HCT116 (cell line): Measurements from ENCODE around the gene GNA12. TPM values are rescaled to one million over a fixed set of nuclear protein-coding genes. Genes with fewer than 3 reads are reported as not detected.

ENCODE experiments used
- ATAC-seq: fragments of 200-7000 bp; cut with Tn5 transposase; 2 replicates; pipeline ENCODE4 v1.9.1; 2020; ENCODE audit warnings: mild to moderate bottlenecking, moderate library complexity
- BruUV-seq: library from RNA; stranded (reverse); fragments of 400-500 nt; replicated peaks from 2 replicates; lab custom pipeline; 2021; lab: Mats Ljungman, UMichigan
- CTCF ChIA-PET: fragments of 300-600 bp; sonication (Branson Sonifier 250); formaldehyde crosslinking; loops from one replicate; lab custom pipeline; 2021; ENCODE audit warnings: antibody characterized with exemption; lab: Charles Lee
- POLR2A ChIA-PET: fragments of 300-600, 350-600 bp; sonication (Branson Sonifier 250); formaldehyde crosslinking; loops from one replicate; lab custom pipeline; 2021; ENCODE audit warnings: antibody characterized with exemption; lab: Charles Lee
- RAD21 ChIA-PET, 2 experiments: fragments of 300-600 bp; sonication (Branson Sonifier 250); formaldehyde crosslinking; loops; one replicate each; lab custom pipeline; 2023; ENCODE audit warnings: low total read pairs in 2 of 2; ENCODE audit not compliant: uncharacterized antibody in 2 of 2, unreplicated experiment in 2 of 2, low non-redundant PET in 1 of 2; lab: Charles Lee
- DNase-seq: peaks from one replicate; pipeline ENCODE4 v3.0.0-alpha.2; 2010; ENCODE audit warnings: low read depth, low spot score
- H2AFZ ChIP-seq: fragments of 200-600 bp; shearing (Covaris generic), sonication (generic); 2 replicates; pipeline ENCODE4 v1.6.1; 2017; ENCODE audit warnings: low read depth, mixed run types, mixed read lengths, antibody characterized with exemption, low read length; ENCODE audit not compliant: poor library complexity, severe bottlenecking
- H3K27ac ChIP-seq: 2 replicates; pipeline ENCODE4 v1.5.1; 2012; ENCODE audit warnings: low read depth, low read length
- H3K27me3 ChIP-seq: fragments of 200-600 bp; sonication (generic); 2 replicates; pipeline ENCODE4 v1.6.1; 2016; ENCODE audit warnings: mixed run types, low read length, mixed read lengths; ENCODE audit not compliant: insufficient read depth
- H3K36me3 ChIP-seq, 2 experiments: fragments of 200-500 bp in 1 of 2; fragments of 200-600 bp in 1 of 2; sonication (Bioruptor generic) in 1 of 2; sonication (generic) in 1 of 2; 2 replicates each; pipeline versions ENCODE4 v1.5.1 to v1.6.1; 2014 to 2016; ENCODE audit warnings: low read length in 2 of 2, inconsistent platforms in 1 of 2, mixed read lengths in 1 of 2, mixed run types in 1 of 2; ENCODE audit not compliant: insufficient read depth in 2 of 2, control insufficient read depth in 1 of 2
- H3K4me1 ChIP-seq, 2 experiments: fragments of 200-600 bp in 1 of 2; sonication (generic) in 1 of 2; 2 replicates each; pipeline versions ENCODE4 v1.5.1 to v1.6.1; 2012 to 2017; ENCODE audit warnings: low read length in 2 of 2, inconsistent platforms in 1 of 2, mild to moderate bottlenecking in 1 of 2, mixed read lengths in 1 of 2, mixed run types in 1 of 2, moderate library complexity in 1 of 2; ENCODE audit not compliant: insufficient read depth in 2 of 2, control insufficient read depth in 1 of 2
- H3K4me2 ChIP-seq: fragments of 200-600 bp; sonication (generic); 2 replicates; pipeline ENCODE4 v1.6.1; 2017; ENCODE audit warnings: mixed run types, low read length, mixed read lengths
- H3K4me3 ChIP-seq, 2 experiments: fragments of 200-600 bp in 1 of 2; sonication (generic) in 1 of 2; replicated peaks in 1 of 2; 2 replicates each; pipeline ENCODE4 v1.5.1; 2011 to 2016; ENCODE audit warnings: low read length in 2 of 2, control low read depth in 1 of 2, low read depth in 1 of 2, mild to moderate bottlenecking in 1 of 2, mixed read lengths in 1 of 2, mixed run types in 1 of 2
- H3K79me2 ChIP-seq: fragments of 200-600 bp; sonication (generic); 2 replicates; pipeline ENCODE4 v1.6.1; 2017; ENCODE audit warnings: mild to moderate bottlenecking, mixed run types, low read length, moderate library complexity, mixed read lengths; ENCODE audit not compliant: insufficient read depth
- H3K9ac ChIP-seq: fragments of 200-600 bp; sonication (generic); 2 replicates; pipeline ENCODE4 v1.6.1; 2016; ENCODE audit warnings: low read length, mixed read lengths
- H3K9me2 ChIP-seq: fragments of 200-600 bp; sonication (generic), shearing (Covaris generic); 2 replicates; pipeline ENCODE4 v1.6.1; 2017; ENCODE audit warnings: mixed run types, mild to moderate bottlenecking, moderate library complexity; ENCODE audit not compliant: insufficient read depth
- H3K9me3 ChIP-seq, 2 experiments: fragments of 200-500 bp in 1 of 2; fragments of 200-600 bp in 1 of 2; sonication (Bioruptor generic) in 1 of 2; sonication (generic) in 1 of 2; 2 replicates each; pipeline ENCODE4 v1.6.1; 2014 to 2017; ENCODE audit warnings: low read length in 2 of 2, mixed read lengths in 2 of 2, inconsistent platforms in 1 of 2, low read depth in 1 of 2, mild to moderate bottlenecking in 1 of 2, mixed run types in 1 of 2, moderate library complexity in 1 of 2; ENCODE audit not compliant: control insufficient read depth in 1 of 2, insufficient read depth in 1 of 2
- H4K20me1 ChIP-seq: fragments of 200-600 bp; sonication (generic), shearing (Covaris generic); 2 replicates; pipeline ENCODE4 v1.6.1; 2017; ENCODE audit warnings: mixed run types, mild to moderate bottlenecking, moderate library complexity; ENCODE audit not compliant: insufficient read depth
- CEBPB ChIP-seq: IDR thresholded peaks from 2 replicates; pipeline ENCODE4 v1.6.1; 2012; ENCODE audit warnings: low read depth
- ELF1 ChIP-seq: IDR thresholded peaks from 2 replicates; pipeline ENCODE4 v1.6.1; 2012; ENCODE audit warnings: low read depth, borderline replicate concordance
- EZH2 ChIP-seq: fragments of 200-600 bp; sonication (generic); IDR thresholded peaks from 2 replicates; pipeline ENCODE4 v1.6.1; 2017; ENCODE audit warnings: antibody characterized with exemption, mixed run types
- EZH2phosphoT487 ChIP-seq: fragments of 200-600 bp; IDR thresholded peaks from 2 replicates; pipeline ENCODE4 v1.6.1; 2018; ENCODE audit warnings: antibody characterized with exemption, borderline replicate concordance
- FOSL1 ChIP-seq: IDR thresholded peaks from 2 replicates; pipeline ENCODE4 v1.6.1; 2012; ENCODE audit warnings: low read depth
- SIN3A ChIP-seq: IDR thresholded peaks from 2 replicates; pipeline ENCODE4 v1.6.1; 2012; ENCODE audit warnings: low read depth
- SP1 ChIP-seq: IDR thresholded peaks from 2 replicates; pipeline ENCODE4 v1.6.1; 2012; ENCODE audit warnings: low read depth
- SRF ChIP-seq: IDR thresholded peaks from 2 replicates; pipeline ENCODE4 v1.6.1; 2012; ENCODE audit warnings: low read depth
- TCF7L2 ChIP-seq: IDR thresholded peaks from 2 replicates; pipeline ENCODE4 v1.7.0; 2011; ENCODE audit warnings: borderline replicate concordance, inconsistent platforms; ENCODE audit not compliant: insufficient read depth, insufficient read length; ENCODE audit errors: extremely low read depth
- YY1 ChIP-seq: IDR thresholded peaks from 2 replicates; pipeline ENCODE4 v1.6.1; 2011; ENCODE audit warnings: low read length, low read depth, moderate library complexity, mild to moderate bottlenecking; ENCODE audit not compliant: insufficient replicate concordance; ENCODE audit errors: extremely low read depth
- ZFX ChIP-seq: fragments of 450-650 bp; IDR thresholded peaks from 2 replicates; pipeline ENCODE4 v1.6.1; 2017
- ZNF274 ChIP-seq: fragments of 200-500 bp; sonication (Bioruptor generic); IDR thresholded peaks from 2 replicates; pipeline ENCODE4 v1.6.1; 2014; ENCODE audit warnings: mild to moderate bottlenecking, low read depth, low read length, inconsistent platforms
- intact Hi-C: fragments of 100-400 bp; cut with micrococcal nuclease; formaldehyde crosslinking; loops from 2 replicates; pipeline ENCODE4 v1.10.0; 2022
- total RNA-seq: library from RNA; stranded (reverse); gene quantifications from one replicate; pipeline ENCODE4 v1.2.1, GENCODE V29; 2021; ENCODE audit not compliant: unreplicated experiment
- TF ChIP-seq, protein P1 (sequence below): IDR thresholded peaks from 2 replicates; pipeline ENCODE4 v1.6.1; 2012
- TF ChIP-seq, protein P2 (sequence below): IDR thresholded peaks from 2 replicates; pipeline ENCODE4 v1.6.1; 2012; ENCODE audit warnings: low read depth
- TF ChIP-seq, protein P3 (sequence below), 3 experiments: fragments of 200-600 bp in 1 of 3; sonication (generic) in 1 of 3; IDR thresholded peaks in 2 of 3; conservative IDR thresholded peaks in 1 of 3; 2 replicates each; pipeline ENCODE4 v1.5.1; 2012 to 2017; ENCODE audit warnings: low read depth in 2 of 3, low read length in 2 of 3, antibody characterized with exemption in 1 of 3, borderline replicate concordance in 1 of 3, control low read depth in 1 of 3, mild to moderate bottlenecking in 1 of 3, mixed read lengths in 1 of 3, mixed run types in 1 of 3, moderate library complexity in 1 of 3; ENCODE audit not compliant: insufficient read depth in 1 of 3
- TF ChIP-seq, protein P4 (sequence below): IDR thresholded peaks from 2 replicates; pipeline ENCODE4 v1.6.1; 2012
- TF ChIP-seq, protein P5 (sequence below): IDR thresholded peaks from 2 replicates; pipeline ENCODE4 v1.6.1; 2011; ENCODE audit warnings: mild to moderate bottlenecking, low read length, moderate library complexity; ENCODE audit not compliant: insufficient replicate concordance; ENCODE audit errors: extremely low read depth

Gene GNA12
- total RNA-seq, 1 experiment from 2014 or later, result 32.6 TPM

DNA sequence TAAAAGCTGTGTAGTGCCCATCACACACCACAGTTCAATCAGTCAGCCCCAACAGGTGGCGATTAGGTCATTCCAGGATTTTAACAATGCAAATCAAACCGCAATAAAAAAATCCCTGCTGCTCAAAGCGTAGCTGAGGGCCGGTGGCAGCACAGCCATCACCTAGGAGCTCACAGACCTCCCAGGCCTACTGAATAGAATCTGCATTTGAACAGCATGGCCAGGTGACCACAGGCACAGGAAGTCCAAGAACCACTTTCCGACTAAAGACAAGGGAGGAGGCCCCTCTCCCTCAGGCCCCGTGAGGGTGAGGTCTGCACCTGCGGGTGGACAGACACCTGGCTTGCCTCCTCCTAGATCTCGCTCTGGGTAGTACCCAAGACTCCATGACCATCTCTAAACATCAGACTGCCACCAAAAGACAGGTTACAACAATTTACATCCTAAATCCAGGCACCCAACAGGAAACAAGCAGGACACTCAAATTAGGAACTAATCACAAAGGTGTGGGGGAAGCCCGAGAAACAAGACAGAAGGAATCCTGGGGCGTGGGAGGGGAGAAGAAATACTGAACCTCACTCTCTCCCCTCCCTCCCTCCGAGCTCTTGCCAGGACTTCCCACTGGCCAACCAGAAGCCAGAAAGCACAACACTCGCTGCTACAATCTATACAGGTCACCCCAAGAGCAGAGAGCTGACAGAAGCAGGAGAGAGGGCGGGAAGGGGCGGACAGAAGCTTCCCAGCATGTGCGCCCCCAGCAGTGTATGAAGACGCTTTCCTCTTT lies 19.2 kb downstream of the GNA12 start:
- H3K27ac ChIP-seq, result no peak overlapping the region
- RAD21 ChIA-PET, result no interaction called here
- no peaks in the 10 kb centered on the region for H3K9me2 ChIP-seq
- H3K4me3 ChIP-seq, result no peak overlapping the region
- CTCF ChIA-PET, result no interaction called here
- POLR2A ChIA-PET, result no interaction called here
- H4K20me1 ChIP-seq, result no peaks in the 10 kb centered on the region; the same call in 1 of the 2 replicates
- no peak overlapping the region for H3K9ac ChIP-seq
- peaks cover 73% of the 10 kb centered on the region for H3K79me2 ChIP-seq
- no TSS peak for BruUV-seq
- H3K27me3 ChIP-seq, result no peaks in the 10 kb centered on the region
- H3K4me2 ChIP-seq, result no peak overlapping the region
- TF ChIP-seq, protein P1, sequence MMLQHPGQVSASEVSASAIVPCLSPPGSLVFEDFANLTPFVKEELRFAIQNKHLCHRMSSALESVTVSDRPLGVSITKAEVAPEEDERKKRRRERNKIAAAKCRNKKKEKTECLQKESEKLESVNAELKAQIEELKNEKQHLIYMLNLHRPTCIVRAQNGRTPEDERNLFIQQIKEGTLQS, result no peak
- TF ChIP-seq ELF1, result no peak
- TF ChIP-seq, protein P2, sequence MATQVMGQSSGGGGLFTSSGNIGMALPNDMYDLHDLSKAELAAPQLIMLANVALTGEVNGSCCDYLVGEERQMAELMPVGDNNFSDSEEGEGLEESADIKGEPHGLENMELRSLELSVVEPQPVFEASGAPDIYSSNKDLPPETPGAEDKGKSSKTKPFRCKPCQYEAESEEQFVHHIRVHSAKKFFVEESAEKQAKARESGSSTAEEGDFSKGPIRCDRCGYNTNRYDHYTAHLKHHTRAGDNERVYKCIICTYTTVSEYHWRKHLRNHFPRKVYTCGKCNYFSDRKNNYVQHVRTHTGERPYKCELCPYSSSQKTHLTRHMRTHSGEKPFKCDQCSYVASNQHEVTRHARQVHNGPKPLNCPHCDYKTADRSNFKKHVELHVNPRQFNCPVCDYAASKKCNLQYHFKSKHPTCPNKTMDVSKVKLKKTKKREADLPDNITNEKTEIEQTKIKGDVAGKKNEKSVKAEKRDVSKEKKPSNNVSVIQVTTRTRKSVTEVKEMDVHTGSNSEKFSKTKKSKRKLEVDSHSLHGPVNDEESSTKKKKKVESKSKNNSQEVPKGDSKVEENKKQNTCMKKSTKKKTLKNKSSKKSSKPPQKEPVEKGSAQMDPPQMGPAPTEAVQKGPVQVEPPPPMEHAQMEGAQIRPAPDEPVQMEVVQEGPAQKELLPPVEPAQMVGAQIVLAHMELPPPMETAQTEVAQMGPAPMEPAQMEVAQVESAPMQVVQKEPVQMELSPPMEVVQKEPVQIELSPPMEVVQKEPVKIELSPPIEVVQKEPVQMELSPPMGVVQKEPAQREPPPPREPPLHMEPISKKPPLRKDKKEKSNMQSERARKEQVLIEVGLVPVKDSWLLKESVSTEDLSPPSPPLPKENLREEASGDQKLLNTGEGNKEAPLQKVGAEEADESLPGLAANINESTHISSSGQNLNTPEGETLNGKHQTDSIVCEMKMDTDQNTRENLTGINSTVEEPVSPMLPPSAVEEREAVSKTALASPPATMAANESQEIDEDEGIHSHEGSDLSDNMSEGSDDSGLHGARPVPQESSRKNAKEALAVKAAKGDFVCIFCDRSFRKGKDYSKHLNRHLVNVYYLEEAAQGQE, result no peak
- TF ChIP-seq, protein P3, sequence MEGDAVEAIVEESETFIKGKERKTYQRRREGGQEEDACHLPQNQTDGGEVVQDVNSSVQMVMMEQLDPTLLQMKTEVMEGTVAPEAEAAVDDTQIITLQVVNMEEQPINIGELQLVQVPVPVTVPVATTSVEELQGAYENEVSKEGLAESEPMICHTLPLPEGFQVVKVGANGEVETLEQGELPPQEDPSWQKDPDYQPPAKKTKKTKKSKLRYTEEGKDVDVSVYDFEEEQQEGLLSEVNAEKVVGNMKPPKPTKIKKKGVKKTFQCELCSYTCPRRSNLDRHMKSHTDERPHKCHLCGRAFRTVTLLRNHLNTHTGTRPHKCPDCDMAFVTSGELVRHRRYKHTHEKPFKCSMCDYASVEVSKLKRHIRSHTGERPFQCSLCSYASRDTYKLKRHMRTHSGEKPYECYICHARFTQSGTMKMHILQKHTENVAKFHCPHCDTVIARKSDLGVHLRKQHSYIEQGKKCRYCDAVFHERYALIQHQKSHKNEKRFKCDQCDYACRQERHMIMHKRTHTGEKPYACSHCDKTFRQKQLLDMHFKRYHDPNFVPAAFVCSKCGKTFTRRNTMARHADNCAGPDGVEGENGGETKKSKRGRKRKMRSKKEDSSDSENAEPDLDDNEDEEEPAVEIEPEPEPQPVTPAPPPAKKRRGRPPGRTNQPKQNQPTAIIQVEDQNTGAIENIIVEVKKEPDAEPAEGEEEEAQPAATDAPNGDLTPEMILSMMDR (IDR thresholded peaks at IDR 0.05 in 2 of 3, conservative IDR thresholded peaks at IDR 0.05 in 1 of 3; ENCODE audit: borderline replicate concordance in 1 of 3, insufficient read depth in 1 of 3, low read depth in 2 of 3, low read length in 2 of 3), result no peak
- no peak for TF ChIP-seq SRF
- no peak for TF ChIP-seq TCF7L2
- no peak for TF ChIP-seq SP1
- TF ChIP-seq EZH2phosphoT487, result no peak
- no peak for TF ChIP-seq FOSL1
- TF ChIP-seq CEBPB, result no peak
- no peak for TF ChIP-seq ZFX
- no peak for TF ChIP-seq YY1
- TF ChIP-seq, protein P4, sequence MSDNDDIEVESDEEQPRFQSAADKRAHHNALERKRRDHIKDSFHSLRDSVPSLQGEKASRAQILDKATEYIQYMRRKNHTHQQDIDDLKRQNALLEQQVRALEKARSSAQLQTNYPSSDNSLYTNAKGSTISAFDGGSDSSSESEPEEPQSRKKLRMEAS, result no peak
- TF ChIP-seq, protein P5, sequence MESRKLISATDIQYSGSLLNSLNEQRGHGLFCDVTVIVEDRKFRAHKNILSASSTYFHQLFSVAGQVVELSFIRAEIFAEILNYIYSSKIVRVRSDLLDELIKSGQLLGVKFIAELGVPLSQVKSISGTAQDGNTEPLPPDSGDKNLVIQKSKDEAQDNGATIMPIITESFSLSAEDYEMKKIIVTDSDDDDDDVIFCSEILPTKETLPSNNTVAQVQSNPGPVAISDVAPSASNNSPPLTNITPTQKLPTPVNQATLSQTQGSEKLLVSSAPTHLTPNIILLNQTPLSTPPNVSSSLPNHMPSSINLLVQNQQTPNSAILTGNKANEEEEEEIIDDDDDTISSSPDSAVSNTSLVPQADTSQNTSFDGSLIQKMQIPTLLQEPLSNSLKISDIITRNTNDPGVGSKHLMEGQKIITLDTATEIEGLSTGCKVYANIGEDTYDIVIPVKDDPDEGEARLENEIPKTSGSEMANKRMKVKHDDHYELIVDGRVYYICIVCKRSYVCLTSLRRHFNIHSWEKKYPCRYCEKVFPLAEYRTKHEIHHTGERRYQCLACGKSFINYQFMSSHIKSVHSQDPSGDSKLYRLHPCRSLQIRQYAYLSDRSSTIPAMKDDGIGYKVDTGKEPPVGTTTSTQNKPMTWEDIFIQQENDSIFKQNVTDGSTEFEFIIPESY, result no peak
- TF ChIP-seq SIN3A, result no peak
- TF ChIP-seq ZNF274, result no peak
- no peak for TF ChIP-seq EZH2
- H3K9me3 ChIP-seq, result no peaks in the 10 kb centered on the region
- no peak overlapping the region for H2AFZ ChIP-seq
- ATAC-seq (no peak), DNase-seq (no peak)
- peaks cover 0 to 13% of the 10 kb centered on the region in 2 experiments; a peak in 1 of 4 replicates for H3K4me1 ChIP-seq
- intact Hi-C loops, result loop anchor here (5.0 kb wide), 1 partner anchor 103 kb away; no protein-coding TSS in a partner anchor
- no peaks in the 10 kb centered on the region for H3K36me3 ChIP-seq
